Central memory CD4-positive, alpha-beta T cell (primary cell): Measurements from ENCODE around the gene CLCA4.

Experiments used
- DNase-seq: peaks from one replicate; pipeline ENCODE4 v3.0.0; 2022

CLCA4 gene

GRCh38 chr1:86621286-86621685, 74.4 kb downstream of the CLCA4 start:
- DNase-seq: no peak
